HepG2 (cell line): Measurements from ENCODE around the gene CA7. TPM values are rescaled to one million over a fixed set of nuclear protein-coding genes. Genes with fewer than 3 reads are reported as not detected.

Source experiments
- ATAD3A ChIP-seq: sonication (generic); formaldehyde crosslinking; IDR thresholded peaks from 2 replicates; pipeline ENCODE4 v1.4.0; 2020; ENCODE audit warnings: missing genetic modification reagents
- DMAP1 ChIP-seq: IDR thresholded peaks from 2 replicates; pipeline ENCODE4 v1.6.1; 2016
- FOXK1 ChIP-seq: sonication (generic); formaldehyde crosslinking; IDR thresholded peaks from 2 replicates; pipeline ENCODE4 v1.4.0; 2020; ENCODE audit warnings: low read depth, missing genetic modification reagents, borderline replicate concordance
- FOXM1 ChIP-seq: sonication (generic); formaldehyde crosslinking; IDR thresholded peaks from 2 replicates; pipeline ENCODE4 v1.5.0; 2020; ENCODE audit warnings: missing genetic modification reagents
- HBP1 ChIP-seq: IDR thresholded peaks from 2 replicates; pipeline ENCODE4 v1.6.1; 2016; ENCODE audit warnings: low read depth, control low read depth
- PATZ1 ChIP-seq: sonication (generic); formaldehyde crosslinking; IDR thresholded peaks from 2 replicates; pipeline ENCODE4 v1.4.0; 2020; ENCODE audit warnings: missing genetic modification reagents
- PAX8 ChIP-seq: sonication (generic); formaldehyde crosslinking; IDR thresholded peaks from 2 replicates; pipeline ENCODE4 v1.8.0; 2022; ENCODE audit warnings: mild to moderate bottlenecking, missing genetic modification reagents, borderline replicate concordance
- SAFB2 ChIP-seq: sonication (generic); formaldehyde crosslinking; IDR thresholded peaks from 2 replicates; pipeline ENCODE4 v1.5.1; 2020; ENCODE audit warnings: missing genetic modification reagents, low read depth, mild to moderate bottlenecking, borderline replicate concordance
- ZKSCAN8 ChIP-seq: IDR thresholded peaks from 2 replicates; pipeline ENCODE4 v1.6.1; 2016; ENCODE audit warnings: borderline replicate concordance, missing genetic modification reagents, missing compliant biosample characterization
- ZNF296 ChIP-seq: sonication (generic); formaldehyde crosslinking; conservative IDR thresholded peaks from 2 replicates; pipeline ENCODE4 v1.5.0; 2020; ENCODE audit warnings: mild to moderate bottlenecking, missing genetic modification reagents
- ZNF350 ChIP-seq: sonication (generic); formaldehyde crosslinking; IDR thresholded peaks from 2 replicates; pipeline ENCODE4 v1.4.0; 2020; ENCODE audit warnings: mild to moderate bottlenecking, low read depth, missing genetic modification reagents, borderline replicate concordance
- ZNF639 ChIP-seq: conservative IDR thresholded peaks from 2 replicates; pipeline ENCODE4 v1.6.1; 2018; ENCODE audit warnings: missing genetic modification reagents
- polyA plus RNA-seq, 8 experiments: library from polyadenylated mRNA; depleted of rRNA in 3 of 8; stranded (reverse) in 7 of 8; unstranded in 1 of 8; fragments of >200 nt; fragmentation: Illumina TruSeq in 4 of 8; extraction: Trizol in 4 of 8; gene quantifications; 2 replicates each; pipeline versions ENCODE4 v1.2.1 to v1.2.3, GENCODE V29; 2011 to 2016; ENCODE audit warnings: low read depth in 4 of 8, missing spikeins in 1 of 8, mixed read lengths in 1 of 8; ENCODE audit not compliant: insufficient read depth in 1 of 8
- total RNA-seq, 5 experiments: library from RNA; depleted of rRNA; stranded (reverse); fragments of >200 nt; fragmentation: Illumina TruSeq; extraction: Trizol; gene quantifications; 2 replicates each; pipeline ENCODE4 v1.2.3, GENCODE V29; 2016; ENCODE audit warnings: low read depth in 1 of 5
- TF ChIP-seq, protein P1 (sequence below): sonication (generic); formaldehyde crosslinking; IDR thresholded peaks from 2 replicates; pipeline ENCODE4 v1.4.0; 2020; ENCODE audit warnings: missing genetic modification reagents, borderline replicate concordance
- TF ChIP-seq, protein P2 (sequence below): sonication (generic); formaldehyde crosslinking; IDR thresholded peaks from 2 replicates; pipeline ENCODE4; 2020; ENCODE audit warnings: missing genetic modification reagents, mild to moderate bottlenecking, borderline replicate concordance

CA7 gene
- total and polyA plus RNA-seq, 2 of the 13 experiments (the other 11 are each of a cell fraction or from before 2014, with no cell fraction given) = not detected

DNA sequence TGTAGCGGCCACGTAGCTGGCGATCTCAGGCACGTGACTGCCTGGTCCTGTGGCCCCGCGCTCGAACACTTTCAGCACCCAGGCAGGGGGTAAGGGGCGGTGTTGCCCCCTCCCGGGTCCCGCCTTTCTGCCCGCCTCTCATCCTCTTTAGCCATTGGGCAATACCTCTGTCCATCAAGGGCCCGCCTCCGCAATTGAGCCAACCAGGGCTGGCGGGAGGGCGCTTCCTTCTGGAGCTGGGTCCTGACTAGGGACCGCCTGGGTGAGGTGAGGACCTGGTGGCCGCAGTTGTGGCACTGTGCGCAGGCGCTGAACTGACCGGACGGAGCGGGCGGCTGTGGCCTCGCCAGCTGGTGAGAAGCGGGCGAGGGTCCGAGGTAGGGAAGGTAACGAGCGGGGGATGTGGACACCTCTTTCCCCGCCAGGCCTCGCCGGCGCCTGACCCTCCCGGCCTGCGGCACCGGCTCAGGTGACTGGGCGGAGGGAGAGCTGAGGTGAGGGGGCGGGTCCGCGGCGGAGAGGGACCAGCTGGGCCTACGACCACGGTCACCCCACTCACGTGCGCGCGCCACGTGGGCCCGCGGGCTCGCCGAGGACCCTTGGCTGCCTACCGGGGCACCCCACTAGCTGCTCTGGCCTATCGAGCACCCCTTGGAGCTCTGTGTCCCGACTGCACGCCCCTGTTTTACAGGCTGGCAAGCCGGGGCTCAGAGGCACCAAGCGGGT lies 36.2 kb downstream of the CA7 start, which contains the start of gene PDP2 (continued):
- TF ChIP-seq, protein P1, sequence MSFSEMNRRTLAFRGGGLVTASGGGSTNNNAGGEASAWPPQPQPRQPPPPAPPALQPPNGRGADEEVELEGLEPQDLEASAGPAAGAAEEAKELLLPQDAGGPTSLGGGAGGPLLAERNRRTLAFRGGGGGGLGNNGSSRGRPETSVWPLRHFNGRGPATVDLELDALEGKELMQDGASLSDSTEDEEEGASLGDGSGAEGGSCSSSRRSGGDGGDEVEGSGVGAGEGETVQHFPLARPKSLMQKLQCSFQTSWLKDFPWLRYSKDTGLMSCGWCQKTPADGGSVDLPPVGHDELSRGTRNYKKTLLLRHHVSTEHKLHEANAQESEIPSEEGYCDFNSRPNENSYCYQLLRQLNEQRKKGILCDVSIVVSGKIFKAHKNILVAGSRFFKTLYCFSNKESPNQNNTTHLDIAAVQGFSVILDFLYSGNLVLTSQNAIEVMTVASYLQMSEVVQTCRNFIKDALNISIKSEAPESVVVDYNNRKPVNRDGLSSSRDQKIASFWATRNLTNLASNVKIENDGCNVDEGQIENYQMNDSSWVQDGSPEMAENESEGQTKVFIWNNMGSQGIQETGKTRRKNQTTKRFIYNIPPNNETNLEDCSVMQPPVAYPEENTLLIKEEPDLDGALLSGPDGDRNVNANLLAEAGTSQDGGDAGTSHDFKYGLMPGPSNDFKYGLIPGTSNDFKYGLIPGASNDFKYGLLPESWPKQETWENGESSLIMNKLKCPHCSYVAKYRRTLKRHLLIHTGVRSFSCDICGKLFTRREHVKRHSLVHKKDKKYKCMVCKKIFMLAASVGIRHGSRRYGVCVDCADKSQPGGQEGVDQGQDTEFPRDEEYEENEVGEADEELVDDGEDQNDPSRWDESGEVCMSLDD = peak; percentile 94
- TF ChIP-seq PAX8 = peak; percentile 60; the same call in 1 of the 2 replicates
- peak; percentile 98 for TF ChIP-seq ZNF350 (CRISPR knock-in tag)
- TF ChIP-seq, protein P2, sequence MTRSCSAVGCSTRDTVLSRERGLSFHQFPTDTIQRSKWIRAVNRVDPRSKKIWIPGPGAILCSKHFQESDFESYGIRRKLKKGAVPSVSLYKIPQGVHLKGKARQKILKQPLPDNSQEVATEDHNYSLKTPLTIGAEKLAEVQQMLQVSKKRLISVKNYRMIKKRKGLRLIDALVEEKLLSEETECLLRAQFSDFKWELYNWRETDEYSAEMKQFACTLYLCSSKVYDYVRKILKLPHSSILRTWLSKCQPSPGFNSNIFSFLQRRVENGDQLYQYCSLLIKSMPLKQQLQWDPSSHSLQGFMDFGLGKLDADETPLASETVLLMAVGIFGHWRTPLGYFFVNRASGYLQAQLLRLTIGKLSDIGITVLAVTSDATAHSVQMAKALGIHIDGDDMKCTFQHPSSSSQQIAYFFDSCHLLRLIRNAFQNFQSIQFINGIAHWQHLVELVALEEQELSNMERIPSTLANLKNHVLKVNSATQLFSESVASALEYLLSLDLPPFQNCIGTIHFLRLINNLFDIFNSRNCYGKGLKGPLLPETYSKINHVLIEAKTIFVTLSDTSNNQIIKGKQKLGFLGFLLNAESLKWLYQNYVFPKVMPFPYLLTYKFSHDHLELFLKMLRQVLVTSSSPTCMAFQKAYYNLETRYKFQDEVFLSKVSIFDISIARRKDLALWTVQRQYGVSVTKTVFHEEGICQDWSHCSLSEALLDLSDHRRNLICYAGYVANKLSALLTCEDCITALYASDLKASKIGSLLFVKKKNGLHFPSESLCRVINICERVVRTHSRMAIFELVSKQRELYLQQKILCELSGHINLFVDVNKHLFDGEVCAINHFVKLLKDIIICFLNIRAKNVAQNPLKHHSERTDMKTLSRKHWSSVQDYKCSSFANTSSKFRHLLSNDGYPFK (CRISPR knock-in tag) = peak; percentile 94
- peak; percentile 95 for TF ChIP-seq DMAP1 (CRISPR knock-in tag)
- peak; percentile 69; the same call in 1 of the 2 replicates for TF ChIP-seq HBP1 (CRISPR knock-in tag)
- TF ChIP-seq PATZ1 (CRISPR knock-in tag) = peak; percentile 99
- TF ChIP-seq SAFB2 (CRISPR knock-in tag) = peak; percentile 97
- no peak for TF ChIP-seq ATAD3A
- TF ChIP-seq ZNF296 (CRISPR knock-in tag) = peak; percentile 84
- peak; percentile 51; the same call in 1 of the 2 replicates for TF ChIP-seq FOXK1
- TF ChIP-seq FOXM1 (CRISPR knock-in tag) = 0 out of 2 replicates have a peak, but pooled peaks have one; percentile 17
- 0 out of 2 replicates have a peak, but pooled peaks have one; percentile 48 for TF ChIP-seq ZKSCAN8 (CRISPR knock-in tag)
- 0 out of 2 replicates have a peak, but pooled peaks have one; percentile 18 for TF ChIP-seq ZNF639 (CRISPR knock-in tag)
